ENCODE results near the gene NDUFS7.

DNA sequence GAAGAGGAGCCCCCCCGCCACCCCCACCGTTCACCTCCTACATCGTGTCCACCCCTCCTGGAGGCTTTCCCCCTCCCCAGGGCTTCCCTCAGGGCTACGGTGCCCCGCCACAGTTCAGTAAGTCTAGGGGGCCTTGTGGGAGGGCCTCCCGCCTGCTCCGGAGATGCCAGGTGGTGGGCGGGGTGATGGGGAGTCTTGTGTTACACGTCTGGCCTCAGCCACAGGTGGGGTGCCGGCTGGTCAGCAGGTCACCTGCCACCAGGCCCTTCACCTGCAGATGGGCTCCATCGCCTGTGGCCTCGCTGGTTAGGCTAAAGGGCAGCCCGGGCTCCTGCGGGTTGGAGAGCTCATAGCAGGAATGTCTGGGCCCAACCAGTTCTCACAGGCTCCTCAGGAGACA is 46.5 kb downstream of the NDUFS7 start:
- TF ChIP-seq, protein P1, sequence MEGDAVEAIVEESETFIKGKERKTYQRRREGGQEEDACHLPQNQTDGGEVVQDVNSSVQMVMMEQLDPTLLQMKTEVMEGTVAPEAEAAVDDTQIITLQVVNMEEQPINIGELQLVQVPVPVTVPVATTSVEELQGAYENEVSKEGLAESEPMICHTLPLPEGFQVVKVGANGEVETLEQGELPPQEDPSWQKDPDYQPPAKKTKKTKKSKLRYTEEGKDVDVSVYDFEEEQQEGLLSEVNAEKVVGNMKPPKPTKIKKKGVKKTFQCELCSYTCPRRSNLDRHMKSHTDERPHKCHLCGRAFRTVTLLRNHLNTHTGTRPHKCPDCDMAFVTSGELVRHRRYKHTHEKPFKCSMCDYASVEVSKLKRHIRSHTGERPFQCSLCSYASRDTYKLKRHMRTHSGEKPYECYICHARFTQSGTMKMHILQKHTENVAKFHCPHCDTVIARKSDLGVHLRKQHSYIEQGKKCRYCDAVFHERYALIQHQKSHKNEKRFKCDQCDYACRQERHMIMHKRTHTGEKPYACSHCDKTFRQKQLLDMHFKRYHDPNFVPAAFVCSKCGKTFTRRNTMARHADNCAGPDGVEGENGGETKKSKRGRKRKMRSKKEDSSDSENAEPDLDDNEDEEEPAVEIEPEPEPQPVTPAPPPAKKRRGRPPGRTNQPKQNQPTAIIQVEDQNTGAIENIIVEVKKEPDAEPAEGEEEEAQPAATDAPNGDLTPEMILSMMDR (IDR thresholded peaks at IDR 0.05): no peak
- TF ChIP-seq EZH2phosphoT487 (IDR thresholded peaks at IDR 0.05): no peak
- no peak for TF ChIP-seq EZH2 (IDR thresholded peaks at IDR 0.05)

Data from neural progenitor cell (in vitro differentiated cells).